ENCODE data around the gene FOXP1.

GRCh38 chr3:71355862-71356261, 227.7 kb downstream of the FOXP1 start:
- TF ChIP-seq CTCF (IDR thresholded peaks at IDR 0.05) (no peak), POLR2A (IDR thresholded peaks at IDR 0.05) (no peak)

All from adrenal gland (tissue), 5 donors.